Measurements from ENCODE around the gene PZP.

PZP gene

DNA sequence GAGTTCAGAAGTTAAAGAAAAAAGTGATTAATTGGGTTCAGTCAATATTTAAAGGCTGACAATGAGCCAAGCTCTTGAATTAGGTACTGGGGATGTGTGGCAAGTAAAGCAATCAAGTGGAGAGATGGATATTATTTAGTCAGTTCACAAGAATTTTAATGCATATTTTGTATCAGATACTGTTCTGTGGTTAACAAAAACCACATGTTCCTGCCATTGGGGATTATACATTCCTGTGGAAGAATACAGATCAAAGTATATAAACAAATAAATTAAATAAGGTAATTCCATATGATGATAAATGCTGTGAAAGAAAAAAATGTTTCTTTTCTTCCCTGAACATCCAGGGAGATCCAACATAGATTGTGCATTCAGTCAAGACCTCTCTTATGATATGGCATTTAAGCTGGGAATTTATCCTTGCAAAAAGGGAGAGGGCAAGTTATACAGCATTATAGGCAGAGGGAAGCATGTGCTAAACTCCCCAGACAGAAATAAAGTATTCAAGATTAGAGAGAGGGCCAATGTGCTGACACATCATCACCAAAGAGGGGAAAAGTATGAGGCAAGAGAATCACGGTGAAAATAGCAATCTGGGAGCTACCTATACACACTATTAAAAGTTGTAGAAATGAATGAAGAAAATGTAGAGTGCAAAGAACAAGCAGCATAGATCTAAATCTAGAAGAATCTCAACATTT is 74.8 kb downstream of the PZP start:
- no peak overlapping the region for H3K4me3 ChIP-seq (ENCODE audit: low read depth, low read length)
- TF ChIP-seq MAX (IDR thresholded peaks at IDR 0.05; ENCODE audit: low read depth, low read length) (no peak), MYC (IDR thresholded peaks at IDR 0.05; ENCODE audit: low read depth, low read length) (no peak), POLR2A (IDR thresholded peaks at IDR 0.05; ENCODE audit: extremely low read depth, insufficient read length) (no peak)
- TF ChIP-seq, protein P1, sequence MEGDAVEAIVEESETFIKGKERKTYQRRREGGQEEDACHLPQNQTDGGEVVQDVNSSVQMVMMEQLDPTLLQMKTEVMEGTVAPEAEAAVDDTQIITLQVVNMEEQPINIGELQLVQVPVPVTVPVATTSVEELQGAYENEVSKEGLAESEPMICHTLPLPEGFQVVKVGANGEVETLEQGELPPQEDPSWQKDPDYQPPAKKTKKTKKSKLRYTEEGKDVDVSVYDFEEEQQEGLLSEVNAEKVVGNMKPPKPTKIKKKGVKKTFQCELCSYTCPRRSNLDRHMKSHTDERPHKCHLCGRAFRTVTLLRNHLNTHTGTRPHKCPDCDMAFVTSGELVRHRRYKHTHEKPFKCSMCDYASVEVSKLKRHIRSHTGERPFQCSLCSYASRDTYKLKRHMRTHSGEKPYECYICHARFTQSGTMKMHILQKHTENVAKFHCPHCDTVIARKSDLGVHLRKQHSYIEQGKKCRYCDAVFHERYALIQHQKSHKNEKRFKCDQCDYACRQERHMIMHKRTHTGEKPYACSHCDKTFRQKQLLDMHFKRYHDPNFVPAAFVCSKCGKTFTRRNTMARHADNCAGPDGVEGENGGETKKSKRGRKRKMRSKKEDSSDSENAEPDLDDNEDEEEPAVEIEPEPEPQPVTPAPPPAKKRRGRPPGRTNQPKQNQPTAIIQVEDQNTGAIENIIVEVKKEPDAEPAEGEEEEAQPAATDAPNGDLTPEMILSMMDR (IDR thresholded peaks at IDR 0.05; ENCODE audit: low read depth, low read length): no peak
- DNase-seq (ENCODE audit: low read depth): no peak

- TF ChIP-seq MAX (IDR thresholded peaks at IDR 0.05; ENCODE audit: low read depth, low read length) (no peak), MYC (IDR thresholded peaks at IDR 0.05; ENCODE audit: low read depth, low read length) (no peak), POLR2A (IDR thresholded peaks at IDR 0.05; ENCODE audit: extremely low read depth, insufficient read length) (no peak)
- TF ChIP-seq, protein P1 (IDR thresholded peaks at IDR 0.05; ENCODE audit: low read depth, low read length): no peak
- no peak for DNase-seq (ENCODE audit: low read depth)
- no peak overlapping the region for H3K4me3 ChIP-seq (ENCODE audit: low read depth, low read length)
Measured at GRCh38 chr12:9132008-9132535, 76.1 kb downstream of the PZP start.

- TF ChIP-seq MYC (IDR thresholded peaks at IDR 0.05; ENCODE audit: low read depth, low read length) (no peak), POLR2A (IDR thresholded peaks at IDR 0.05; ENCODE audit: extremely low read depth, insufficient read length) (no peak), MAX (IDR thresholded peaks at IDR 0.05; ENCODE audit: low read depth, low read length) (no peak)
- TF ChIP-seq, protein P1 (IDR thresholded peaks at IDR 0.05; ENCODE audit: low read depth, low read length): no peak
- H3K4me3 ChIP-seq (ENCODE audit: low read depth, low read length): no peak overlapping the region
- DNase-seq (ENCODE audit: low read depth): no peak
Measured at GRCh38 chr12:9130244-9130643, 78.0 kb downstream of the PZP start.

DNA sequence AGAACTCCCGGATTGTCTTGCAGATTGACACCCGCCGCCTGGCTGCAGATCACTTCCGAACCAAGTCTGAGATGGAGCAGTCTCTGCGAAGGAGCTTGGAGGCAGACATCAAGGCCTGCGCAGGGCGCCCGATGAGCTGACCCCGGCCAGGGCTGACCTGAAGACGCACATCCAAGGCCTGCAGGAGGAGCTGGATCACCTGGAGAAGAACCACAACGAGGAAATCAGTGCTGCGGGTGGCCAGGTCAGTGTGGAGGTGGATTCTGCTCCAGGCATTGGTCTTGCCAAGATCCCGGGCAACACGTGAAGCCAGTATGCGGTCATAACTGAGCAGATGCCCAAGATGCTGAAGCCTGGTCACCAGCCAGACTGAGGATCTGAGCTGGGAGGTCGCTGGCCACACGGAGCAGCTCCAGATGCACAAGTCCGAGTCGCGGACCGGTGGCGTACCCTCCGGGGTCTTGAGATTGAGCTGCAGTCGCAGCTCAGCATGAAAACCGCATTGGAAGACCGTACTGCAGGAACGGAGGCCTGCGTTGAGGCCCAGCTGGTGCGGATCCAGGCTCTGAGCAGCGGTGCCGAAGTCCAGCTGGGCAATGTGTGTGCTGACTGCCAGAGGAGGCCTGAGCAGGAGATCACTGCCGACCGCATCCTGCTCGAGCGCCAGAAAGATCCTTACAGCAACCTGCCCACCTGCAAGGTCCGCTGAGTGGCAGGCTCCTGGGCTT is 80.1 kb downstream of the PZP start:
- DNase-seq (ENCODE audit: low read depth): no peak
- TF ChIP-seq POLR2A (IDR thresholded peaks at IDR 0.05; ENCODE audit: extremely low read depth, insufficient read length) (no peak), MAX (IDR thresholded peaks at IDR 0.05; ENCODE audit: low read depth, low read length) (no peak), MYC (IDR thresholded peaks at IDR 0.05; ENCODE audit: low read depth, low read length) (no peak)
- TF ChIP-seq, protein P1 (IDR thresholded peaks at IDR 0.05; ENCODE audit: low read depth, low read length): no peak

GRCh38 chr12:9127484-9127883 is 80.7 kb downstream of the PZP start:
- TF ChIP-seq MAX (IDR thresholded peaks at IDR 0.05; ENCODE audit: low read depth, low read length) (no peak), POLR2A (IDR thresholded peaks at IDR 0.05; ENCODE audit: extremely low read depth, insufficient read length) (no peak), MYC (IDR thresholded peaks at IDR 0.05; ENCODE audit: low read depth, low read length) (no peak)
- TF ChIP-seq, protein P1 (IDR thresholded peaks at IDR 0.05; ENCODE audit: low read depth, low read length): no peak
- no peak for DNase-seq (ENCODE audit: low read depth)
- no peak overlapping the region for H3K4me3 ChIP-seq (ENCODE audit: low read depth, low read length)

More for the DNA sequence above, 80.1 kb downstream of the PZP start:
- no peak overlapping the region for H3K4me3 ChIP-seq (ENCODE audit: low read depth, low read length)
